ENCODE measurements around the gene CCDC43.
"Not testable (repeated sequence)": the region's sequence is repeated elsewhere in the genome, so short reads cannot be mapped to it uniquely, and the experiment has no call there.

CCDC43 gene

GRCh38 chr17:44689477-44690217 lies at the start of gene CCDC43:
TSS of gene CCDC43 (minus strand) at chr17:44689776. CDS start at chr17:44689753, 23 bp downstream.
- peak; percentile 85 for DNase-seq

- no peak for DNase-seq
Observed at GRCh38 chr17:44738214-44738906, 48.8 kb upstream of the CCDC43 start.

GRCh38 chr17:44736551-44737240 lies 47.1 kb upstream of the CCDC43 start:
- DNase-seq = no peak

- DNase-seq = no peak
Observed at GRCh38 chr17:44734272-44734671, 44.7 kb upstream of the CCDC43 start.

GRCh38 chr17:44733753-44734152 lies 44.2 kb upstream of the CCDC43 start:
- no peak for DNase-seq

- not testable (repeated sequence) for DNase-seq
Observed at GRCh38 chr17:44726121-44726520, 36.5 kb upstream of the CCDC43 start.

GRCh38 chr17:44722254-44722653 lies 32.7 kb upstream of the CCDC43 start:
- DNase-seq = no peak

- DNase-seq = no peak
Observed at GRCh38 chr17:44719444-44719843, 29.9 kb upstream of the CCDC43 start.

GRCh38 chr17:44708401-44709263 lies 19.1 kb upstream of the CCDC43 start, which contains the start of gene DBF4B:
TSS of gene DBF4B (plus strand) at chr17:44708665. CDS start at chr17:44708821, 156 bp downstream.
- DNase-seq = peak; percentile 87

GRCh38 chr17:44707755-44708400 lies 18.3 kb upstream of the CCDC43 start:
- DNase-seq = peak; percentile 46

GRCh38 chr17:44700288-44700687 lies 10.7 kb upstream of the CCDC43 start:
- DNase-seq = not testable (repeated sequence)

GRCh38 chr17:44693609-44694008 lies 4.0 kb upstream of the CCDC43 start:
- DNase-seq = no peak

GRCh38 chr17:44690746-44691306 lies 1.2 kb upstream of the CCDC43 start:
- DNase-seq = not testable (repeated sequence)

- no peak for DNase-seq
Observed at GRCh38 chr17:44688675-44689476, 700 bp downstream of the CCDC43 start.

GRCh38 chr17:44688200-44688599 lies 1.4 kb downstream of the CCDC43 start:
- no peak for DNase-seq

- DNase-seq = no peak
Observed at GRCh38 chr17:44687756-44688155, 1.8 kb downstream of the CCDC43 start.

GRCh38 chr17:44683303-44683702 lies 6.3 kb downstream of the CCDC43 start:
- not testable (repeated sequence) for DNase-seq

- no peak for DNase-seq
Observed at GRCh38 chr17:44677136-44677535, 12.4 kb downstream of the CCDC43 start.

- no peak for DNase-seq
Observed at GRCh38 chr17:44673893-44674292, 15.7 kb downstream of the CCDC43 start.

GRCh38 chr17:44672479-44673093 lies 17.0 kb downstream of the CCDC43 start:
- DNase-seq = no peak

Measured in DMS79 treated with DMSO at 0.1 percent for 48 hours (cell line).